C4-2B (cell line): ENCODE data around the gene STARD6.
A peak's percentile ranks its signal among the peaks of the same experiment; 100 is the strongest.
"Not testable (repeated sequence)": the region's sequence is repeated elsewhere in the genome, so short reads cannot be mapped to it uniquely, and the experiment has no call there.

Experiments used
- H3K27ac ChIP-seq: fragments of 450-650 bp; 2 replicates; pipeline ENCODE4 v1.5.1; 2017
- CTCF ChIP-seq: fragments of 450-650 bp; conservative IDR thresholded peaks from 2 replicates; pipeline ENCODE4 v1.5.1; 2017; ENCODE audit warnings: mild to moderate bottlenecking
- ZFX ChIP-seq: fragments of 450-650 bp; IDR thresholded peaks from 2 replicates; pipeline ENCODE4 v1.6.1; 2017

Gene STARD6

DNA sequence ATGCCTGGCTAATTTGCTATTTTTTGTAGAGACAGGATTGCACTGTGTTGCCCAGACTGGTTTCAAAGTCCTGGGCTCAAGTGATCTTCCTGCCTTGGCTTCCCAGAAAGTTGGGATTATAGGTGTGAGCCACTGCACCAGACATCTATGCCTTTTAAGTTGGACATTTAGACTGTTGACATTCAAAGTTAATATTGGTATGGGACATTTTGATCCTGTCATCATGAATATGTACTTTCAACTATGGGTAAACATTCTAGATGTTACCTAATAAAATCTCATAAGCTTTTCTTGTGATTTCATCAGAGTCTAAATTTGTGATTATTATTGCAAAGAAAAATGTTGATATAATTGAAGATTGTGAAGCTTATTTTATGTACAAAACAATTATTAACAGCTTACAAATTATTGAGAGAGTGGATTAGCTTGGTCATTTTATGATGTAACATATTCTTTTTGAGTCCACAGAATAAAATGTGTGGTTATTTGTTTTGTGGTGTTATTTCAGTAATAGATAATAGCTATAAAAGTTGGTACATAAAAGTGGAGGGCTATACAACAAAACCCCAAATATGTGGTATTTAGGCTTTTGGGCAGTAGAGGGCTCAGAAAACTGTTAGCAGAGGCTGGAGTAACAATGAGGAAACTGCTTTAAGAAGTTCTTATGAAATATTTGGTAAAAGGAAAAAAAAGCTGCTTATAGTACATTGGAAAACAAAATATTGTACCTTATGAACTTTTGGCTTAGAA is 41.4 kb downstream of the STARD6 start:
- peak overlapping the region; percentile 48; the same call in 1 of the 2 replicates for H3K27ac ChIP-seq
- TF ChIP-seq ZFX = no peak
- peak; percentile 17; the same call in 1 of the 2 replicates for TF ChIP-seq CTCF

GRCh38 chr18:54309564-54309963 is 48.1 kb downstream of the STARD6 start:
- H3K27ac ChIP-seq = not testable (repeated sequence)

DNA sequence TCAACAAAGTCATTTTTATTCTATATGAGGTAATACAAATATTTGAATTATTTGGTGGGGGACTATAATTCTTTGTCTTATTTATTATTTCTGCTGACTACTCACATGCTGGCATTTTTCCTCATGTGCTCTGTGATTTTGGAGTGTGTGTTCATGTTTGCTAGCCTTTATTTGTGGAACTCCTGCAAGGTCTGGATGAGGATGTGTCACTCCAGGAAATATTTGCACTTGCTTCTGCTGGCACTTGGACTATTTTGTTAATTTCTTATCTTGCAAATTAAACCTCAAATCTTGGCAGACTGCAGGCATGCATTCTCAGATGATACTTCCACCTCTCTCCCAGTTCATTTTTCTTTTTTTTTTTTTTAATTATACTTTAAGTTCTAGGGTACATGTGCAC is 54.2 kb downstream of the STARD6 start:
- no peak for TF ChIP-seq ZFX
- no peak overlapping the region for H3K27ac ChIP-seq

GRCh38 chr18:54298991-54299390 is 58.7 kb downstream of the STARD6 start:
- not testable (repeated sequence) for H3K27ac ChIP-seq

- no peak overlapping the region for H3K27ac ChIP-seq
- TF ChIP-seq CTCF (no peak), ZFX (no peak)
These were observed 61.6 kb downstream of the STARD6 start for GRCh38 chr18:54296062-54296461.

DNA sequence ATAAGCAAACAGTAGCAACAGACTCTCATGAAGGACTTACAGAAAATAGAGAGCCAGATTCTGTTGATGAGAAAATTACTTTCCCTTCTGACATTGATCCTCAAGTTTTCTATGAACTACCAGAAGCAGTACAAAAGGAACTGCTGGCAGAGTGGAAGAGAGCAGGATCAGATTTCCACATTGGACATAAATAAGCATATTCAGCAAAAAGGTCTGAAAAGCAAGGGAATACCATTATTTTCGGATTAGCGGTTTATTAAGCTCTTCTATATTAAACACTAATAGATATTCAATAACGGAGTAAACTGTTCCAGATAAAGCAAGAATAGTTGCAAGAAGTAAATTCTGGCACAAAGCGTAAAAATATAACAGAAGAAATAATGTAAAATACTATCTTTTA is 63.4 kb downstream of the STARD6 start:
- no peak overlapping the region for H3K27ac ChIP-seq
- TF ChIP-seq CTCF = no peak

- no peak for TF ChIP-seq ZFX
- no peak for TF ChIP-seq CTCF
- H3K27ac ChIP-seq = no peak overlapping the region
These were observed 72.5 kb downstream of the STARD6 start for GRCh38 chr18:54284981-54285785.

DNA sequence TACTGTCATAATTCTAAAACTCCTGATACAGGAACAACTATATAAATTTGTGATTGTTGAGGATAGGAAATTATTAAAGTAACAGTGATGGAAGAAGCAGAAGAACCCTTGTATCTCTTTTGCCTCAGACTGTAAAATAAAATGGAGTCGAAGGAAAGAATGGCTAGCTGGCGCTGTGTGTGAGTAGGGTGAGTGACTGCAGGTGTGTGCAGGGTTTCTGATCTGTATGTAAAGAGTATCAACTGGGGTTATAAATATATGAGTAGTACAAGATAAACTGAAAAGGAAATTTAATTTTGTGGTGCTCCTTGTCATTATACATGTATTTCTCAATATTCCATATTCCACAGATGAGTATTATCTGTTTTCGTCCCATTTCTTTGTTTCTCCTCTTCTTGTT is 73.1 kb downstream of the STARD6 start:
- no peak overlapping the region for H3K27ac ChIP-seq
- TF ChIP-seq CTCF = no peak
- no peak for TF ChIP-seq ZFX

GRCh38 chr18:54280220-54280569 is 77.5 kb downstream of the STARD6 start:
- no peak overlapping the region for H3K27ac ChIP-seq
- TF ChIP-seq ZFX (no peak), CTCF (no peak)
